SU-DHL-6 (cell line): ENCODE data around the gene HAPSTR1.

ENCODE experiments used
- CTCF ChIP-seq: fragments of 200-600 bp; sonication (generic); IDR thresholded peaks from one replicate; pipeline ENCODE4 v1.5.1; 2017; ENCODE audit warnings: antibody characterized with exemption, mild to moderate bottlenecking, low read length, moderate library complexity; ENCODE audit not compliant: insufficient read depth, poor library complexity, severe bottlenecking
- EZH2phosphoT487 ChIP-seq: fragments of 200-600 bp; sonication (generic), shearing (Covaris generic); conservative IDR thresholded peaks from 2 replicates; pipeline ENCODE4 v1.6.1; 2018; ENCODE audit warnings: mild to moderate bottlenecking, antibody characterized with exemption, low read length, moderate library complexity, mixed read lengths

GRCh38 chr16:9118170-9118569 is 26.7 kb downstream of the HAPSTR1 start:
- TF ChIP-seq CTCF: no peak
- TF ChIP-seq EZH2phosphoT487: no peak
